Activated CD8-positive, alpha-beta memory T cell treated with anti-CD3 and anti-CD28 coated beads for 4 hours (primary cell): ENCODE results near the gene RIPK3.

Source experiments
- DNase-seq, 2 donors: peaks; one replicate each; pipeline ENCODE4 v3.0.0-alpha.2; 2020; ENCODE audit warnings: low read depth in 2 of 2

Gene RIPK3

DNA sequence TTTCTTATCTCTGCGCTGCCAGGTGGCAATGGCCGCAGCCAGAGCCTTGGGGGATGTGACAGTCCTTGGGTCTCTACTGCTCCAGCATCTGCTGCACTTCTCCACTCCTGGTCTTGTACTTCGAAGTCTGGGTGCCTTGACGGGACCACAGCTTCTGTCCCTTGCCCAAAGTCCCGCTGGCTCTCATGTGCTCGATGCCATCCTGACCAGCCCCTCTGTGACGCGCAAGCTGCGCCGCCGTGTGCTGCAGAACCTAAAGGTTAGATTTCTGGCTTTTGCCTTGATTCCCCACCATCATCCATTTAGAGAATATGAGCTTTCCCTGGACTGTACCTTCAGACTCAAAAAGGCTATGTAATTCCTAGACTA is 35.8 kb downstream of the RIPK3 start:
- DNase-seq: no peak

DNA sequence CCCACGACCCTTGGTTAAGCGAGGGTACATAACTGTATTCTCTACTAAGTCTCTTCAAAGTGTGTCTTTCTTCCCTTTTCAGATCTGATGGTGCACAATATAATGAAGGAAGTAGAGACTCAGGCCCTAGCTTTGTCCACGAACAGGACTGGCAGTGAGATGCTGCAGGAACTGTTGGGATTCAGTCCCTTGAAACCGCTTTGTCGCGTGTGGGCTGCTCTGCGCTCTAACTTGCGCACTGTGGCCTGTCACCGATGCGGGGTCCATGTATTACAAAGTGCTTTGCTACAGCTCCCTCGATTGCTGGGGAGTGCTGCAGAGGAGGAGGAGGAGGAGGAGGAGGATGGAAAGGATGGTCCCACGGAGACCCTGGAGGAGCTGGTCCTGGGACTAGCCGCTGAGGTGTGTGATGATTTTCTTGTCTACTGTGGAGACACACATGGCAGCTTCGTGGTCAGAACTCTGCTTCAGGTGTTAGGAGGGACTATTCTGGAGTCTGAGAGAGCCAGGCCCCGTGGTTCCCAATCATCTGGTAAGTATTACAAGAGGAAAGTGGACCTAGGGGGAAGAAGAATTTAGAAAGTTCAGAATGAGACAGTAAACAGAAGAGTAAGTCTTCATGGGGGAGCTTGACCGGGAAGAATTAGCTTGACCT is 39.3 kb downstream of the RIPK3 start:
- no peak for DNase-seq

DNA sequence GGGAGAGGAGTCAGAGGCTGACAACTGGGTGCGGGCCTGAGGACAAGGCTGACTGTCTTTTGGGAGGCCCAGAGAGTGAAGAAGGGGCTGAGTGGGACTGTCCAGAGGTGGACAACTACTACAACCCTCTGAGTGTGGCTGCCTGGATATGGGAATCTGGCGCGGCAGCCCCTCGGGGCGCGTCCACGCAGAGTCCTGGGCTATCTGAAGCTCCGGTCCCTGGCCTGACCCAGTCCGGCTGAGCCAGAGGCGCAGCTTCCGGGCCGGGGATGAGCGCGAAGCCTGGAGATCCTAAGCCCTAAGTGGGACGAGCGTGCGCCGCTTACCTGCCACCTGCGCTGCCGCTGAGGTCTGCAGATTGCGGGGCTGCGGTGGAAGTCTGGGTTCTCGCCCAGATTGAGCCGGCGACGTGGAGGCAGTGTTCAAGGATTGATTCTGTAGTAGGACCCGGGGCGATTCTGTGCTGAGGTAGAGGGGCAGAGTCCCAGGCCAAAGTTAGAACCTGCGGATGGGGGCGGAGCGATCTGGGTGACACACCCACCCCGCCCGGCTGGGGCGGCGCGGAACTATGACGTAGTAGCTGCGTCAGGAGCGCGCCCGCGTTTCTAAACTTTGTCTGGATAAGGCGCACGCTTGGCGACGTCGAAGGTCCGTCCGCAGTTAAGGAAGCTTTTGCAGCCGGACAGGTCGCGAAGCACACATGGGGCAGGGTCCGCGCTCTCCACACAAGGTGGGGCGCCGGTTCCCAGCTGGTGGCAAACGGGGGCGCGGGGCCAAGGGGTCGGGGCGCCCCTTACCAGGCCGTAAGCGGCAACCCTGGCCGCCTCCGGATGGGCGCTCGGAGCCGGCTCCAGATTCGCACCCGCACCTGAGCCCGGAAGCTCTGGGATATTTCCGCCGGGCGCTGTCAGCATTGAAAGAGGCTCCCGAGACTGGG is 40.3 kb downstream of the RIPK3 start, which contains the start of the genes DHRS1 and NOP9:
Gene DHRS1, minus strand, starts transcription at position 526 of the 937 bp plus-strand sequence. CDS start 674 bp downstream, outside the sequence.
Gene NOP9, plus strand, starts transcription at position 596 of the 937 bp plus-strand sequence. Its CDS starts 105 bp downstream, at position 701.
- peak; percentile 81 to 85 for DNase-seq

DNA sequence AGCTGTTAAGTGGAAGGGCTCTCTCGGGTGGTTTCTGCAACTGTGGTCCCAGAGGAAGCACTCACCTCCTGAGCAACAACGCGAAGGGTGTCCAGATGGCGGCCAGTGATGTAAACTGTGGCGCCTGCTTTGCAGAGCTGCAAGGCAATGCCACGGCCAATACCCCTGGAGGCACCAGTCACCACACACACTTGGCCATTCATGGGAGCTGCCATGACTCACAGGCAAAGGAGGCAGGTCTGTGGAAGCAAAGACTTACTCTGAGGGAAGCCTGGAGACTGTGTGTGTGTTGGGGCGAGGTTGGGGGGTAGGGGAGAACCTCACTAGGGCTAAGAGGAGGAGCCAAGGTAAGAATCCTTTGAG is 40.9 kb downstream of the RIPK3 start:
- no peak for DNase-seq

DNA sequence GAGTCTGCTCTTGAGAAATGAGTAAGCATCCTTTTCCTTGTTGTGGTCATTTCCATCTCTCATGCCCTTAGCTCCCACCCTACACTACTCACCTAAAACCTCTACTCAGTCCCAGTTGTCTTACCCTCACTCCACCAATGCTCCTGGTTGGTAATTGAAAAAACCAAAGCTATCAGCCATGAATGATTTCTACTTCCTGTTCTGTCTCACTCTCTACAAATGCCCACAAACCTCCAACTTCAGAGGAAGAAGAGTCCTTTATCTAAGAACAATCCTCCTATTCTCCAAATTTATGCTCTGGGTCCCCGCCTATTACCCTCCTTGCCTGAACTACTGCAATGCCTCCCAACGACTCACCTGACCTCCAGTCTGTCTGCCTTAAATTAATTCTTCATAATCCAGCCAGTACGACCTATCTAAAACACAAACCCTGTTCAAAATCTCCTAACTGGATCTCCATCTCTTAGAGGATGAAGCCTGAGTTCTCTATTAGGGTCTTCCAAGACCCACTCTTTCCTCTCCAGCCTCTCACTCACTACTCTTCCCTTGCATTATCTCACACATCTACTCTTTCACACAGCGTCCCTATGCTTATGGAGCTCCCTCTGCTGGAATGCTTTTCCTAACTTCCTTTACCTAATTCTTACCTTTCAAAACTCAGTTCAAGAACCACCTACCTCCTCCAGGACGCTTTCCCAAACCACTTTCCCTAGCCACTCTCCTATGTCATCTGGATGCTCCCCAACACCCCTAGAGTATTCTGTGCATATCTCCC is 42.4 kb downstream of the RIPK3 start:
- DNase-seq: no peak

DNA sequence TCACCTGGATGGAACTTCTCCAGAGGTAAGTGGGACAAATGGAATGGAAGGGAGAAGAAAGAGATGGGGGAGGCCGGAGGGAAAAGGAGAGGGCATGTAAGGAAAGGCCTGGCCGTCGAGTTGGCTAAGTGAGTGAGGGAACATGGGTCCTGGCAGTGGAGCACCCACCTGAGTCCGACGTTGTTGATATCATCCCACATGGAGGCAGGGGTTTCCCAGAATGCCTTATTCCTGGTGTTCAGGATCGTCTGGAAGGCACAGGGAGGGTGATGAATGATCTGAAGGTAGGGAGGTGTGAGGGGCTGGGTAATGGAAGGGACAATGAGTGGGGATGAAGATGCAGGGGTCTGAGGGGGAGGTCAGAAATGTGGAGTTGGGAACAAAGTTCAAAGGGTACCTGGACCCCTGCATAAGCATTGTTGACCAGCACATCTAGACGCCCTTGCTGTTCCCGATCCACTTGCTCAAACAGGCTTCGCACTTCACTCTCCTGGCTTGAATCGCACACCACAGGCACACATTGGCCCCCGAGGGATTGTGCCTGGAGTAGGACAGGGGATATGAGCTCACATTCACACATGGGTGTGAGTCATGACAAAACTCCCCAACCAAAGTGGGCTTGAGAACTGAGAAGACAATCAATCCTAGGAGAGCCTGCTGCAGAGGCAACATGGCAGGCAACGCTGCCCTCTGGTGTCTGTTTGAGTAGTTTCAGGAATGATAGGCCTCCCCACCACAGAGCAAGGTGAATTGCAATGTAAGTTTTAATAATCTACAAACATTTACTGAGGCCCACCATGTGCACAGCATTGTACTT is 43.2 kb downstream of the RIPK3 start:
- peak in 1 of 2 donors; percentile 64 for DNase-seq

DNA sequence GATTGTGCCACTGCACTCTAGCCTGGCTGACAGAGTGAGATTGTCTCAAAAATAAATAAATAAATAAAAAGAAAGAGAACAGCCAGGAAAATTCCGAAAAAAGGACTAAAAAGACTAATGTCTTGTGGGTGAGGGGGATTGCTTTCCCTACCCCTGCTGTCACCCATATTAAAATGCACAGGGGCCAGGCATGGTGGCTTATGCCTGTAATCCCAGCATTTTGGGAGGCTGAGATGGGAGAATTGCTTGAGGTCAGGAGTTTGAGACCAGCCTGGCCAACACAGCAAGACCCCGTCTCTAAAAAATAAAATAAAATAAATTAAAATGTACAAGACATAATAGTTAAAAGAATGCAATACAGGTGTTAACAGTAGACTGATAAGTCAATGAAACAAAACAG is 46.3 kb downstream of the RIPK3 start:
- no peak for DNase-seq

DNA sequence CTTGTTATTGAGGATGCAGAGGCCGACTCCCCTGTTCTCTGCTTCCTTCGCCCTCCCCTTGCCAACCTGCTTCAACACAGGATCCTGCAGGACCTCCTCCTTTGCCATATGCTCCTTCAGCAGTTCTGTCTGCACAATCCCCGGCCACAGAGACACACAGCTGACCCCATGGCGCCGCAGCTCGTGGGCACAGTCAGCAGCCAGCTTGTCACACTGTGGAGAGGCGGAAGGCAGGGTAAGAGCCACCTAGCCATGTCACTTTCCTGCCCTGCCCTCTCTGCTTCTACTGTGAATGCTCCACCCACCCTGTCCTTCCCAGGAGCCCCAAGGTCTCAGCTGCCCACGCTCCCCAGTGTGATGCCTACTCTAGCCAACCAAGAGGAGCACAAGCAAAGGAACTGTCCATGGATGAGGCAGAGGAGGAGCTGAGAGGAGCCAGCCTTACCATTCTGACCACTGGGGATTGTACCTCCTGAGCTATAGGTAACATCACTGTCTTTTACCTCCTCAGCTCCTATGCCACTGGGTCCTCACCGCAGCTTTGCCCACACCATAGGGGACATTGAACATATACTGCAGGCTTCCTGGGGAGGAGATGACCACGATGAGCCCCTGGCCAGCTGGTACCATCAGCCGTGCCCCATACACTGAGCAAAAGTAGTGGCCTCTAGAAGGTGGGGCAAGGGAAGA is 47.5 kb downstream of the RIPK3 start:
- no peak for DNase-seq

DNA sequence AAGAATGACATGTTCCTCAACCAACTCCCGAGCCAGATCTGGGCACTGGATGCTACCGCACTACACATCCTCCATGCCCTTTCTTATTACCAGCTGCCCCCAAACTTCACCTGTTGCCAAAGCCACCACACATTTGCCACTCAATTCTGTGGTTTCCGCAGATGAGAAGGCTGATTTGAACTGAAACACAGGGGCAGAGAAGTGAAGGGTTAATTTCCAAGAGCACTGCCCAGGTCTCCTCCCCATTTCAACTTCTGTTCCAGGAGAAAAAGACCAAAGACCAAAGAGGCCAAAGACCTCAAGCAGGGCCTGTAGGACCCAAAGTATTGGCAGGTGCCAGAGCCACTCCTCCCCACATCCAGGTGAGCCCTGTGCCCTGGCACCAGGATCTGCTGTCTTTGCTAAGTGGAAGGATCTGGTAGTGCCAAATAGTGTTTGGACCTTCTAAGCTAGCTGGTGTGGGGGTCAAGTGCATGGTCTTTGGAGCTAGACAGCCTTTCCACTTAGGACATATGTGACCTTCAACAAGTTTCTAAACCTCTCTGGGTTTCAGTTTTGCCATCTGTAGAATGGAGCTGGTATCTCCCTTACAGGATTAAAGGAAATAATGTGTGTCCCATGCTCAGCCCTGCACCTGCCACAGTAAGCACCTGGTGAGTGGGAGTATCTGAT is 48.2 kb downstream of the RIPK3 start:
- no peak for DNase-seq

DNA sequence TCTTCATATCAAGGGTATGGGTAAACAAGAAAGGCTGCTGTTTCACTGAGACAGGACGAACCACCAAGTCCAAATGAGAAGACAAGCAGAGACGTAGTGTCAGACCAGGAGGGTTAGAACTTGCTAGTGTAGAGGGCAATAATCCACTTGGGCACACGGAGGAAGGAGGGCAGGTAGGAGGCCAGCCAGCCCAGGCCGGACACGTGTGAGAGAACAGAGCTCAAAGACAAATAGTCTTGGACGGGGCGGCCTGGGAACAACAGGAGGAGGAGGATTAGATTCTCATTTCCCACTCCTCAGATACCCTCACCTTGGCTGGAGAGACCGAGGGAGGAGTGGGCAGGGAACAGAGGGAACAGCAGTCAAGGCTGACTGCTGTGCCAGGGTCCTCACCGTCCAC is 49.0 kb downstream of the RIPK3 start:
- no peak for DNase-seq

DNA sequence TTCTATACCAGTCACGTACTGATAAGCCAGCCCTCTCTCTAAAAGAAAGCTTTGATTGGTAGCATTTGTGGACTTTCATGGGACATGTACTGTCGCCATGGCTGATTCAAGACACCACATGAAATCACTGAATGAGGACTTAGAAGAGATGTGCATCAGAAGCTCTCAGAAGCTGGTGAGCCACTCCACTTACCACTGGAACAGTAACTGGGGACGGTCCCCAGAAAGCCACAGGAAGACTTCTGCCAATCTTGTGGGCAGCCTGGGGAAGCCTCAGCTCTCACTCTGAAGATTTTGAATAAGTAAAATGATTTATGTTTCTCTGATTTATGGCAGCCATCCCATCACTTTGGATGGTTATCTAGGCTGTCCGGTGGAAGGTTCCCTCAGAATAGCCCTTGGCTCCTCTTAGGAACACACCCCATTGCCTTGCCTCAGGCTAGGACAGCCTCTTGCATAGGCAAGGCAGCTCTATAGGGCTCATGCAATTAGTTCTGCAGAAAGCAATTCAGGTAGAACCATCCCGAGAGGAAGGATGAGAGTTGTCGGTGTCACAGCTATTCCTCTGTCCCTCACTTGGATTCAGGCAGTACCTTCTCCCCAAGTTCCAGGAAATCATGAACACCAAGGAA is 50.0 kb downstream of the RIPK3 start:
- DNase-seq: no peak

DNA sequence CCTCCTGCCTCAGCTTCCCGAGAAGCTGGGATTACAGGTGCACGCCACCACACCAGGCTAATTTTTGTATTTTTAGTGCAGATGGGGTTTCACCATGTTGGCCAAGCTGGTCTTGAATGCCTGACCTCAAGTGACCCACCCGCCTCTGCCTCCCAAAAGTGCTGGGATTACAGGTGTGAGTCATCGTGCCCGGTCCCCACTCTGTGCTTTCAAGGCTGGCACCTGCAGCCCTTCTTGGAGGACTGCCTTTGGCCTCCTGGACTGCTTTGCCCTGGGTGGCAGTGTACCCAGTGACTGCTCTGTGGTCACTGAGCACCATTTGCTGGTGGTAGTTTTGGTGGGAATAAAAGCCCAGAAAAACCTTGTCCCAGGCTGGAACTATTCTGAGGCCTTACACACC is 52.8 kb downstream of the RIPK3 start:
- DNase-seq: no peak
